ENCODE data around the gene PURB.

DNA sequence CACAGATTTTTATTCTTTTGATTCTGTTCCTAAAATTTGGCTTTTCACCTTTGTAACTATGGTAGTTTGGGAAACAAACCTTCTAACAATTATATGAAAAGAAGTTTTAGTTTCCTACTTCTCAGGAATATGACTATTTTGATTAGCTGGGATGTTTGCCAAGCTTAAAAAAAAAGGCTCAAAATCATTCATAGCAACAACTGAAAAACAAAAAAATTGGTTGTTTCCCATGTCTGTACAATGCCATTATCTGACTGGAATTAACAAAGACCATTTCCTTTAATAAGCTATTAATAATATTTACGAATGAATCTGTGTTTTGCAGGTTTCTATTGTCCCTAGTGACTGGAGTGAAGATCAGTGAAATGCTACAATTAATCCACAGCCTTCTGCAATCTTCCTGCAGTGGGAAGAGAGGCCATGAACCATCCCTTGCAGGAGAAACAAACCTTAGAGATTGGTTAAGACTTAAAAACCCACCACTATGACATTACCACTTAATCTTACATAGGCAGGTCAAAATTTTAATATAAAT is 4.2 kb downstream of the PURB start:
- TF ChIP-seq CTCF (IDR thresholded peaks at IDR 0.05) (no peak), POLR2AphosphoS5 (IDR thresholded peaks at IDR 0.05) (no peak), EP300 (IDR thresholded peaks at IDR 0.05; ENCODE audit: low read depth) (no peak)

All from transverse colon (tissue), 4 donors.